Measurements from ENCODE around the gene BRD3OS.
"Not testable (repeated sequence)": the region's sequence is repeated elsewhere in the genome, so short reads cannot be mapped to it uniquely, and the experiment has no call there.

BRD3OS gene

GRCh38 chr9:133988771-133989170, 36.5 kb upstream of the BRD3OS start:
- in situ Hi-C loops (cut with MboI; ENCODE audit: low sequenced_read_pairs) = not testable (repeated sequence)

DNA sequence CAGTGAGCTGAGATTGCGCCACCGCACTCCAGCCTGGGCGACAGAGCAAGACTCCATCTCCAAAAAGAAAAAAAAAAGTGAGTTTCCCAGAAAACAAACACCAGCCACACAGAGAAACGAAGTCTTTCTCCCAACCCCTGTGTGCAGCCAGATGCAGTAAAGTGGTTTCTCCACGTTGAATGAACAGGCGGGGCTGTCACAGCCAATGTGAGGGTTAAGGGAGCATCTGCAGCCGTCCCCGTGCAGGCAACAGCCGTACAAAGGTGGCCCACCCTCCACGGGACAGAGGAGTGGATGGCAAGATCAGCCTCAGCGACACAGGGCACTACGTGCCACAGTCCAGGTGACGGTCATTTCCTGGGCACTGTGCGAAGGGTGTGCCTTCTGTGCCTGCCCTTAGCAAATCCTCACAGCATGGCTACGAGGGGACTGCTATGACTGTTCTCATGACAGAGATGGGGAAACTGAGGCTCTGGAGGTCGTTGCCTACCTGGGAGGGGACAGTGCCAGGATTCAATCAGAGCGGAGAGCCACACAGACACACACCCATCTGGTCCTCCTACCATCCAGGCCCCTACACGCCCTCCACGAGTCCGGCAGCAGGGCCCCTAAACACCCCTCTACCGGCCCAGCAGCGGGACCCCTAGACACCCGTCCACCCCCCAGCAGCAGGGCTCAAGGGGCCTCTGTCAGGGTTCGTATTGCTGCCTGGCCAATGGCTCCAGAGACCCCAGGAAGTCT, 35.5 kb upstream of the BRD3OS start:
- in situ Hi-C loops (cut with MboI; ENCODE audit: low sequenced_read_pairs) = loop anchor here (10.0 kb wide), 1 partner anchor 205 kb away; no protein-coding TSS in a partner anchor

GRCh38 chr9:133990366-133991213, 34.7 kb upstream of the BRD3OS start:
- in situ Hi-C loops (cut with MboI; ENCODE audit: low sequenced_read_pairs) = loop anchor here (10.0 kb wide), 1 partner anchor 206 kb away; no protein-coding TSS in a partner anchor

DNA sequence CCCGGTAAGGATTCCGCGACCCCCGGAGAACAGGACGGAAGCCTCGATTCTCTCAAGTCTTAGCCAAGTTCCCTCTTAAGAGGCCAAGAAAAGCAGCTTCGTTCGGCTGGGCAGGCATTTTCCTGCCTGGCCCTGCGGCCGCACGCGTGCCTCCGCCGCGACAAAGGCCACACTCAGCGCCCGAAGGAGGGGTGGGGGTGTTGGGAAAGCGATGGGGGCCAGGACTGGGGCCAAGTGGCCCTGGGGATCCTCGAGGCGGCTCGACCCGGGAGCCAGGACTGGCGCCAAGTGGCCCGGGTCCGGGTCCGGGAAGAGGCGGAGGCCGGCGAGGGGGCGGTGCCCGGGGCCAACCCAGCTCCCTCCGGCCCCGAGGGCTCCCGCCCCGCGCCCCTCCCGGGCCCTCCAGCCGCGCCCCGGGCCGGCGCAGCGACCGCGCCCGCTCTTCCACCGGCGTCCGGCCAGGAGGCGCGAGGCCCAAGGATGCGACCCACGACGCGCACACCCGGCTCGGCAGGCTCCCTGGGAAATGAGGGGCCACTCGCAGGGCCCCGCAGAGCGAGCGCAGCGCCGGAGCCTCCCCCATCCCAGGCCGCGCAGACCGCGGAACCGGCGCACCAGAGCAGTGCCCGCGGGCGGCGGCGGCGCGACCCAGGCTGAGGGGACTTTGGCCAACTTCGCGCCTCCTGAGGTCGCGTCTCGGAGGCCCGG, 33.9 kb upstream of the BRD3OS start:
- in situ Hi-C loops (cut with MboI; ENCODE audit: low sequenced_read_pairs) = loop anchor here (10.0 kb wide), 1 partner anchor 207 kb away; no protein-coding TSS in a partner anchor

GRCh38 chr9:133991964-133992779, 33.1 kb upstream of the BRD3OS start, which contains the start of gene VAV2:
VAV2 (minus strand) TSS chr9:133992324; CDS start chr9:133992278, 46 bp downstream.
- in situ Hi-C loops (cut with MboI; ENCODE audit: low sequenced_read_pairs) = loop anchor here (10.0 kb wide), 1 partner anchor 207 kb away; no protein-coding TSS in a partner anchor

DNA sequence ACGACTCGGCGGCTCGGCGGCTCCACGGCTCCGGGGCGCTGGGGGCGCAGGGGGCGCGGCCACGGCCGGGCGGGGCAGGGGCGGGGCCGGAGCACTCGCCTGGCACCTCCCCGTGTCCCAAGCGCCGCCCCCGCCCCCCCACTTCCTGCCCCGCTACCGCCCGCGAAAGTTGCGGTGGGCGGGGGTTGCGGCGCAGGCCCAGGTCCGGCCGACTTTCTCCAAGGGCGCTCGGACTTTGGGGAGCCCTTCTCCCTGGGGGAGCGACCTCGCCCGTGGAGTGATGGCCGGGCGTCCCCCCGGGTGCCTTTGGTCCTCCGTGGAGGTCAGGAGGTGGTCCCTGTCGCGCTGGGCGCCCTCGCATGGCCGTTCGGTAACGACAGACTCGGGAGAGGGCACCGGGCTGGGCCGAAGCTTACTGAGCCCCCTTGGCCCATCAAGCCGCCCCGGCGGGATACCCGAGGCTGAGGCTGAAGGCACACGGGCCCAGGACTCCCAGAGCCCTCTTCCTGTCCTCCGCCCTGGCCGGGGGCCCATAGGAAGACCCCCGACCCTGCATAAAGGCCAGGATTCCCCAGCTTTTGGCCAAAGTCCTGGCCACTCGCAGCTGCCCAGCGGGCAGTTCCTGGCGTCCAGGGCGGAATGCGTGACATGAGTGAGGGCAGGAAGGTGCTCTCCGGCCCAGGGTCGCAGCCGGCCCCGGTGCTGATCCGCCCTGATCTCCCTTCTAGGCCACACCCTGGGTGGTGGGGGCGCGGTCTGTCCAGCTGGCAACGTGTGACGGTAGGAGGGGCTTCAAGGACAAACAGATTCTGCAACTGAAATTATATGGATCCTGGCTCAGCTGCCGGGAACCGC, 32.3 kb upstream of the BRD3OS start:
- in situ Hi-C loops (cut with MboI; ENCODE audit: low sequenced_read_pairs) = loop anchor here (10.0 kb wide), 1 partner anchor 208 kb away; no protein-coding TSS in a partner anchor

GRCh38 chr9:133993635-133994253, 31.5 kb upstream of the BRD3OS start:
- in situ Hi-C loops (cut with MboI; ENCODE audit: low sequenced_read_pairs) = loop anchor here (10.0 kb wide), 1 partner anchor 209 kb away; no protein-coding TSS in a partner anchor

- in situ Hi-C loops (cut with MboI; ENCODE audit: low sequenced_read_pairs) = loop anchor here (10.0 kb wide), 1 partner anchor 210 kb away; no protein-coding TSS in a partner anchor
Observed at GRCh38 chr9:133994353-133995011, 30.8 kb upstream of the BRD3OS start.

- in situ Hi-C loops (cut with MboI; ENCODE audit: low sequenced_read_pairs) = loop anchor here (10.0 kb wide), 1 partner anchor 210 kb away; no protein-coding TSS in a partner anchor
Observed at GRCh38 chr9:133995012-133995896, 30.0 kb upstream of the BRD3OS start.

- in situ Hi-C loops (cut with MboI; ENCODE audit: low sequenced_read_pairs) = loop anchor here (10.0 kb wide), 1 partner anchor 212 kb away; no protein-coding TSS in a partner anchor
Observed at GRCh38 chr9:133996531-133997520, 28.5 kb upstream of the BRD3OS start.

- in situ Hi-C loops (cut with MboI; ENCODE audit: low sequenced_read_pairs) = loop anchor here (10.0 kb wide), 1 partner anchor 213 kb away; no protein-coding TSS in a partner anchor
Observed at GRCh38 chr9:133997584-133997983, 27.7 kb upstream of the BRD3OS start.

- in situ Hi-C loops (cut with MboI; ENCODE audit: low sequenced_read_pairs) = loop anchor here (10.0 kb wide), 1 partner anchor 214 kb away; no protein-coding TSS in a partner anchor
Observed at GRCh38 chr9:133998915-133999595, 26.2 kb upstream of the BRD3OS start.

DNA sequence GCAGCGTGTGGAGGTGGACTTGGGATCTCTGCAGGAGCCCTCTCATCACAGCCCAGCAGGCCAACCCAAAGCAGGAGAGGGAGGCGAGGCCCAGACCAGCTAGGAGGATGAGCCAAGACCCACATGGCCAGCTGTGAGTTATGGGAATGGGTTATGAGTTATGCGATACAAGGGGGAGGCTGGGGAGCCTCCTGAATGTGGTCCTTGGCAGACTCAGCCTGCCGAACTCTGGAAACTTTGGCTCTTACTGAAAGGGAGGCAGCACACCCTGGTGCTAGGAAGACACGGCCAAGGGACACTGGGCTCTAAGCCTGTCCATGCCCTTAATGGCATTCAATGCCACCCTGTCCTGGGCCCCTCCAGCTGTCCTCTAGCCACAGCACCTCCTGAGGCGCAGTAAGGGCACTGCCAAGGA, 25.4 kb upstream of the BRD3OS start:
- in situ Hi-C loops (cut with MboI; ENCODE audit: low sequenced_read_pairs) = loop anchor here (10.0 kb wide), 1 partner anchor 215 kb away; no protein-coding TSS in a partner anchor

GRCh38 chr9:134002796-134003195, 22.5 kb upstream of the BRD3OS start:
- in situ Hi-C loops (cut with MboI; ENCODE audit: low sequenced_read_pairs) = no loop called here

DNA sequence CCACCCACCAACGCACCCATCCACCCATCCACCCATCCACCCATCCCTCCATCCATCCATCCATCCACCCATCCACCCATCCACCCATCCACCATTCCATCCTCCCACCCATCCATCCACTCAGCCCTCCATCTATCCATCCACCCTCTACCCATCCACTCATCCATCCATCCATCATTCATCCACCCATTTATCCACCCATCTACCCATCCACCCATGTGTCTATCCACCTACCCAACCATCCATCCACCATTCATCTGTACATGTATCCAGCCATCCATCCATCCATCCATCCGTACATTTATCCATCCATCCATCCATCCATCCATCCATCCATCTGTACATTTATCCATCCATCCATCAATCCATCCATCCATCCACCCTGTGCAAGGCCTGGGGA, 22.0 kb upstream of the BRD3OS start:
- in situ Hi-C loops (cut with MboI; ENCODE audit: low sequenced_read_pairs) = no loop called here

All from HL-60/S4 treated with retinoic acid at 250 ng/mL for 4 days and 3 days (cell line).